NCI-H128 (cell line): ENCODE results near the gene SMURF2.
"Not testable (repeated sequence)": the region's sequence is repeated elsewhere in the genome, so short reads cannot be mapped to it uniquely, and the experiment has no call there.

ENCODE experiments used
- DNase-seq: peaks from one replicate; lab custom pipeline; 2025; ENCODE audit not compliant: unreplicated experiment; lab: John Stamatoyannopoulos, UW

The SMURF2 gene

GRCh38 chr17:64632606-64633005 lies 29.5 kb downstream of the SMURF2 start:
- no peak for DNase-seq

GRCh38 chr17:64632194-64632593 lies 29.9 kb downstream of the SMURF2 start:
- no peak for DNase-seq

- DNase-seq, result no peak
These were observed 31.5 kb downstream of the SMURF2 start for GRCh38 chr17:64630309-64631223.

GRCh38 chr17:64628641-64629040 lies 33.5 kb downstream of the SMURF2 start:
- DNase-seq, result no peak

- DNase-seq, result no peak
These were observed 34.3 kb downstream of the SMURF2 start for GRCh38 chr17:64627797-64628196.

- DNase-seq, result no peak
These were observed 35.3 kb downstream of the SMURF2 start for GRCh38 chr17:64626827-64627226.

- no peak for DNase-seq
These were observed 36.6 kb downstream of the SMURF2 start for GRCh38 chr17:64625541-64625940.

GRCh38 chr17:64622931-64623654 lies 39.0 kb downstream of the SMURF2 start:
- no peak for DNase-seq

- DNase-seq, result no peak
These were observed 40.3 kb downstream of the SMURF2 start for GRCh38 chr17:64621772-64622171.

GRCh38 chr17:64618848-64619247 lies 43.3 kb downstream of the SMURF2 start:
- no peak for DNase-seq

- DNase-seq, result no peak
These were observed 44.9 kb downstream of the SMURF2 start for GRCh38 chr17:64617125-64617780.

GRCh38 chr17:64615028-64615677 lies 47.0 kb downstream of the SMURF2 start:
- no peak for DNase-seq

GRCh38 chr17:64614266-64615027 lies 47.7 kb downstream of the SMURF2 start:
- DNase-seq, result no peak

- DNase-seq, result no peak
These were observed 50.7 kb downstream of the SMURF2 start for GRCh38 chr17:64611369-64611768.

- DNase-seq, result not testable (repeated sequence)
These were observed 51.9 kb downstream of the SMURF2 start for GRCh38 chr17:64610244-64610643.

GRCh38 chr17:64608571-64608981 lies 53.5 kb downstream of the SMURF2 start:
- no peak for DNase-seq

GRCh38 chr17:64607862-64608565 lies 54.1 kb downstream of the SMURF2 start:
- DNase-seq, result no peak

GRCh38 chr17:64604532-64604931 lies 57.6 kb downstream of the SMURF2 start:
- not testable (repeated sequence) for DNase-seq

- DNase-seq, result no peak
These were observed 58.1 kb downstream of the SMURF2 start for GRCh38 chr17:64603987-64604386.

- DNase-seq, result no peak
These were observed 62.3 kb downstream of the SMURF2 start for GRCh38 chr17:64599827-64600226.
